Prostate gland (tissue), 2 donors: Measurements from ENCODE around the gene LENG9. TPM values are rescaled to one million over a fixed set of nuclear protein-coding genes. Genes with fewer than 3 reads are reported as not detected.

ENCODE experiments used
- DNase-seq: peaks from one replicate; pipeline ENCODE4 v3.0.0-alpha.2; 2019; ENCODE audit warnings: low spot score
- H3K27ac ChIP-seq, 2 donors: fragments of 200-600 bp; sonication (generic); 2 replicates each; pipeline ENCODE4 v1.5.1; 2017 to 2019
- H3K27me3 ChIP-seq: fragments of 200-600 bp; sonication (generic); replicated peaks from 2 replicates; pipeline ENCODE4 v1.5.1; 2019; ENCODE audit not compliant: insufficient read depth
- H3K36me3 ChIP-seq, 2 donors: fragments of 200-600 bp; sonication (generic); 1 replicate in 1 of 2; 2 replicates in 1 of 2; pipeline versions ENCODE4 v1.5.1 to v1.8.1; 2017 to 2019
- H3K4me1 ChIP-seq: fragments of 200-600 bp; sonication (generic); replicated peaks from 2 replicates; pipeline ENCODE4 v1.5.1; 2019
- H3K4me3 ChIP-seq, 2 donors: fragments of 200-600 bp; sonication (generic); 2 replicates each; pipeline ENCODE4 v1.5.1; 2017 to 2019
- H3K9me3 ChIP-seq: fragments of 200-600 bp; sonication (generic); 2 replicates; pipeline ENCODE4 v1.5.1; 2017
- POLR2A ChIP-seq: fragments of 450-650 bp; IDR thresholded peaks from one replicate; pipeline ENCODE4 v1.6.1; 2016; ENCODE audit warnings: antibody characterized with exemption, mild to moderate bottlenecking
- POLR2AphosphoS5 ChIP-seq: sonication (generic); formaldehyde crosslinking; IDR thresholded peaks from one replicate; pipeline ENCODE4 v1.6.1; 2017; ENCODE audit warnings: antibody characterized with exemption
- whole genome bisulfite sequencing: methylation state at CpG from one replicate; pipeline ENCODE4 v1.1.5; 2018; 5-methylcytosine and 5-hydroxymethylcytosine counted together
- intact Hi-C: fragments of 100-400 bp; cut with DNase I; formaldehyde crosslinking; loops from one replicate; pipeline ENCODE4 v1.14.2; 2022
- total RNA-seq, 2 donors: library from RNA; depleted of rRNA; stranded (reverse); fragments of >200 nt; gene quantifications; one replicate each; pipeline ENCODE4 v1.1.0, GENCODE V29; 2016
- TF ChIP-seq, protein P1 (sequence below), 4 experiments: fragments of 200-600 bp in 2 of 4; fragments of 450-650 bp in 2 of 4; sonication (generic) in 2 of 4; IDR thresholded peaks; 1 replicate in 3 of 4; 2 replicates in 1 of 4; pipeline ENCODE4 v1.5.1; 2016 to 2019; ENCODE audit warnings: antibody characterized with exemption in 4 of 4, mild to moderate bottlenecking in 2 of 4, moderate library complexity in 2 of 4

LENG9 gene
- total RNA-seq, 2 donors from 2014 or later = 18.6 to 22.2 TPM

DNA sequence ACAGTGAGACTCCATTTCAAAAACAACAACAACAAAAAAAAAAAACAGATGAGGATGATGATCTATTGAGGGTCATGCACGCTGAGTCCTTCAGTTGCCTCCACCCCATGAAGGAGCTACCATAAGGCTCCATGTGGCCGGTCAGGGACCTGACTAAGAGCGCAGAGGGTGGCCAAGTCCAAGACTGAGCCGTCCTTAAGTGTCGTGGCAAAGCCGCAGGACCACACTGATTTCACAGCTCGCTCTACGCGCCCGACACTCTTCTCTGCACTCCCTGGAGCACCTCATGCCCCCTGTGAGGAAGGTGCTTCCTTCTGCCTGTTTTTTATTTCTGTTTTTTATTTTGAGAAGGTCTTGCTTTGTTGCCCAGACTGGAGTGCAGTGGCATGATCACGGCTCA lies 36.0 kb downstream of the LENG9 start:
- Histone ChIP-seq H3K4me1 (peaks cover 7% of the 10 kb centered on the region), H3K27ac (no peak overlapping the region), H3K36me3 (no peaks in the 10 kb centered on the region), H3K9me3 (no peaks in the 10 kb centered on the region), H3K27me3 (no peaks in the 10 kb centered on the region), H3K4me3 (no peak overlapping the region)
- DNase-seq = no peak
- intact Hi-C loops = no loop called here
- no peak for TF ChIP-seq POLR2A
- TF ChIP-seq, protein P1, sequence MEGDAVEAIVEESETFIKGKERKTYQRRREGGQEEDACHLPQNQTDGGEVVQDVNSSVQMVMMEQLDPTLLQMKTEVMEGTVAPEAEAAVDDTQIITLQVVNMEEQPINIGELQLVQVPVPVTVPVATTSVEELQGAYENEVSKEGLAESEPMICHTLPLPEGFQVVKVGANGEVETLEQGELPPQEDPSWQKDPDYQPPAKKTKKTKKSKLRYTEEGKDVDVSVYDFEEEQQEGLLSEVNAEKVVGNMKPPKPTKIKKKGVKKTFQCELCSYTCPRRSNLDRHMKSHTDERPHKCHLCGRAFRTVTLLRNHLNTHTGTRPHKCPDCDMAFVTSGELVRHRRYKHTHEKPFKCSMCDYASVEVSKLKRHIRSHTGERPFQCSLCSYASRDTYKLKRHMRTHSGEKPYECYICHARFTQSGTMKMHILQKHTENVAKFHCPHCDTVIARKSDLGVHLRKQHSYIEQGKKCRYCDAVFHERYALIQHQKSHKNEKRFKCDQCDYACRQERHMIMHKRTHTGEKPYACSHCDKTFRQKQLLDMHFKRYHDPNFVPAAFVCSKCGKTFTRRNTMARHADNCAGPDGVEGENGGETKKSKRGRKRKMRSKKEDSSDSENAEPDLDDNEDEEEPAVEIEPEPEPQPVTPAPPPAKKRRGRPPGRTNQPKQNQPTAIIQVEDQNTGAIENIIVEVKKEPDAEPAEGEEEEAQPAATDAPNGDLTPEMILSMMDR (IDR thresholded peaks at IDR 0.05) = no peak
- no peak for TF ChIP-seq POLR2AphosphoS5
- 89% methylated on average over 11 of the region's 11 CpGs for WGBS

DNA sequence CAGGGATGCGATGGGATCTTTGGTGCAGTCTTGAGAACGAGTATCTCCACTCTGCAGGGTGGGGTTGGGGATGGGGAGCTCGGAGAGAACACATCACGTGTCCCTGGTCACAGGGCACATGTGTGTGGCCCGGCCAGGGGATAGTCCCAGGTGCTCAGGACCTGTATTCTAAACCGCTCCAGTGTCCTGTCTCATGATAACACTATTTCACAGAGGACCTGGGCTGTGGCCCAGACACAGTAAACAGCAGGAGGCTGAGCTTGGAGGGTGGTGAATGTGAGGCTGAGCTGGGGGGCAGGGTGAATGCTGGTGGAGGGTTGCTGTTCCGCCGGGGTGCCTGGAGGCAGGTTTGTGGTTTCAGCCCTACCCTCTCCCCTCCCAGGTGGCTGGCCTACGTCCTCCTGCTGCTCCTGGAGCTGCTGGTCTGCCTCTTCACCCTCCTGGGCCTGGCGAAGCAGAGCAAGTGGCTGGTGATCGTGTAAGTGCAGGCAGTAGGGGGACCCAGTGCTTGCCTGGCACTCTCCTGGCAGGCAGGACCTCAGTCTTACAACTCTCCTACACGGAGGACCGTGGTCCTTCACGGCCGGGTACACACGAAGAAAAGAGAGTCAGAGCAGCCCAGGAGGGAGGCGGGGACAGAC lies 37.2 kb downstream of the LENG9 start:
- Histone ChIP-seq H3K36me3 (no peaks in the 10 kb centered on the region), H3K4me3 (no peak overlapping the region), H3K27ac (no peak overlapping the region), H3K27me3 (no peaks in the 10 kb centered on the region), H3K4me1 (peaks cover 7% of the 10 kb centered on the region), H3K9me3 (no peaks in the 10 kb centered on the region)
- DNase-seq = no peak
- TF ChIP-seq, protein P1 (IDR thresholded peaks at IDR 0.05) = no peak
- TF ChIP-seq POLR2A = no peak
- TF ChIP-seq POLR2AphosphoS5 = no peak
- 55% methylated on average over 17 of the region's 17 CpGs for WGBS
- intact Hi-C loops = no loop called here

DNA sequence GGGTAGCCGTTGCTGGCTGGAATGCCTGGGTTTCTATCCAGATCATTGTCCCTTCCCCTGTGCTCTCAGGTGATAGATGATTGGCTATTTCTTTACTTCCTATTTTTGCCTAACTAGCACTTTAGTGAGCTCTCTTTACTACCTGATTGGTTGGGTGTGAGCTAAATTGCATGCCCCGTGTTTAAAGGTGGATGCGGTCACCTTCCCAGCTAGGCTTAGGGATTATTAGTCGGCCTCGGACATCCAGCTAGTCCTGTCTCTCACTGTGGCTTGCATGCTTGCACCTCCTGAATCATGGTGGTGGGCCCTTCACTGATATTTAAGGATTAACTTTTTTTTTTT lies 38.2 kb downstream of the LENG9 start:
- Histone ChIP-seq H3K27ac (no peak overlapping the region), H3K4me1 (no peaks in the 10 kb centered on the region), H3K9me3 (no peaks in the 10 kb centered on the region), H3K27me3 (peaks cover 4% of the 10 kb centered on the region), H3K36me3 (no peaks in the 10 kb centered on the region), H3K4me3 (no peak overlapping the region)
- WGBS = 69% methylated on average over 5 of the region's 5 CpGs
- no peak for DNase-seq
- intact Hi-C loops = no loop called here
- no peak for TF ChIP-seq POLR2AphosphoS5
- TF ChIP-seq, protein P1 (IDR thresholded peaks at IDR 0.05) = no peak
- TF ChIP-seq POLR2A = no peak

DNA sequence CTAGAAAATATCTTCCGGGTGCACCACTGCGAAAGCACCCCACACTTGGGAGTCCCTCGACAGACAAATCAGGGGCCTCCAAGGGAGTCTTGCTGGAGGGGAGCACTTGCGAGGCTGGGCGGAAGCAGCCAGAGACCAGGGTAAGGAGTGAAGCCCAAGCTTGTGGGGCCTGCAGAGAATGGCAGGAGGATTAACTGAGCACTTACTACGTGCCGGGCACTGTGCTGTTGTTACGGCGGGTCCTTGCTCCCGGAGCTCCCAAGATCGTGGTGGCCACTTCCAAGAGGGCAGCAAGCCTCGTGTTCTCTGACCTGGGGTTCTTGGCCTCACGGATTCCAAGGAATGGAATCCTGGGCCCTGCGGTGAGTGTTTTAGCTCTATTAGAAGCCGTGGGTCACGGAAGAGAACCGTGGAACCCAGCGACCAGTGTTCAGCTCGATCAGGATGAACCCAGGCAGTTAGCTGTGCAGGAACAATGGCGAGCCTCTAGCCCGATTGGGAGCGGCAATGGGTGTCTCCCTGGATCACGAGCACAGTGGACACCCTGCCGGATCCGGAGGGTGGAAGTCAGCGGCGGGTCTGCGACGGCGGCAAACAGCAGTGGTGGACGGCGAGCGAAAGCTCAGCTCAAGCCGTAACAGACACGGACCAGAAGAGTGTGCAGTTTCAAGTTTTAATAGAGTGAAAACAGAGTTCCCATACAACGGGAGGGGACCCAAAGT lies 38.8 kb downstream of the LENG9 start:
- Histone ChIP-seq H3K4me3 (no peak overlapping the region), H3K4me1 (no peaks in the 10 kb centered on the region), H3K27ac (no peak overlapping the region), H3K27me3 (peaks cover 9% of the 10 kb centered on the region), H3K9me3 (no peaks in the 10 kb centered on the region), H3K36me3 (no peaks in the 10 kb centered on the region)
- WGBS = 88% methylated on average over 36 of the region's 36 CpGs
- TF ChIP-seq, protein P1 (IDR thresholded peaks at IDR 0.05) = no peak
- TF ChIP-seq POLR2AphosphoS5 = no peak
- no peak for TF ChIP-seq POLR2A
- no peak for DNase-seq
- intact Hi-C loops = no loop called here

DNA sequence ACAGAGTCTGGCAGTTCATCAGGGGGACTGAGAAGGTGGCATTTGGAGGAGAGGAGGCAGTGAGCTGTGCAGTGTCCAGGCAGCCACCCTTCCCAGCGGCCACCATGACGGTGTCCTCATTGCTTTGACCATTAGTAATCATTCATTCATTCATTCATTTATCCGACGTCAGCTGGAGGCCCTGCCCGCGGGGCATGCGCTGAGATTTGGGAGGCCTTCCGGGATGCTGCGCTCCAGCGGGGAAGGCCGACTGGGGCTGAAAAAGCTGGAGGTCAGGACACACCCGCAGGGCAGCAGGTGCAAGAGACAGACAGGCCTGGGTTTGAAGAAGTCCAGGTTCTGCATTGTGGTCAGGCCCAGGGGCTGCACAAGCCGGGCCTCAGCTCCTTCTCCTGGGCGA lies 39.4 kb downstream of the LENG9 start:
- no peak for DNase-seq
- intact Hi-C loops = no loop called here
- no peak for TF ChIP-seq POLR2AphosphoS5
- TF ChIP-seq POLR2A = no peak
- TF ChIP-seq, protein P1 (IDR thresholded peaks at IDR 0.05) = no peak

More for the DNA sequence above, 39.4 kb downstream of the LENG9 start:
- H3K27ac ChIP-seq = no peak overlapping the region
- H3K27me3 ChIP-seq = peaks cover 15% of the 10 kb centered on the region
- no peaks in the 10 kb centered on the region for H3K9me3 ChIP-seq
- 92% methylated on average over 14 of the region's 14 CpGs for WGBS
- no peaks in the 10 kb centered on the region for H3K36me3 ChIP-seq
- no peak overlapping the region for H3K4me3 ChIP-seq
- H3K4me1 ChIP-seq = no peaks in the 10 kb centered on the region
